ENCODE measurements around the gene SYNJ1. TPM values are rescaled to one million over a fixed set of nuclear protein-coding genes. Genes with fewer than 3 reads are reported as not detected.
A peak's percentile ranks its signal among the peaks of the same experiment; 100 is the strongest.

The SYNJ1 gene
- total RNA-seq, 1 experiment from 2014 or later = 4.2 TPM

DNA sequence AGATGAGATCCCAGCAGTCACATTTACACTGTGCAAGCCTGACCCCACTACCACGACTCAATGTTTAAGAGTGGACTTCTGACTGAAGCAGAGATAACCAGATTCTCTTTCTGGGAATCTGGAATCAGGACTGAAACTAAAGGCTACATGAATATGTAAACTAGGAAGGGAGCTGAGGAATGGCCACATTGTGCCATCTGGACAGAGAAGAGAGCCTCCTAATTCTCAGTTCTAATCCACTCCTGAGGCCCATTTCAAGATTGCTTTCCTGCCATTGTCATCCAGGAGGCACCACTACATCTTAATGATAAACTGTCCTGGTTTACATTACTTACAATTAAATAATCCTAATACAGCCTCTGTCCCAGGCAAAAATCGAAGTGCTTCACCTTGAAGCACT lies 37.2 kb upstream of the SYNJ1 start (continued):
- TF ChIP-seq, protein P1, sequence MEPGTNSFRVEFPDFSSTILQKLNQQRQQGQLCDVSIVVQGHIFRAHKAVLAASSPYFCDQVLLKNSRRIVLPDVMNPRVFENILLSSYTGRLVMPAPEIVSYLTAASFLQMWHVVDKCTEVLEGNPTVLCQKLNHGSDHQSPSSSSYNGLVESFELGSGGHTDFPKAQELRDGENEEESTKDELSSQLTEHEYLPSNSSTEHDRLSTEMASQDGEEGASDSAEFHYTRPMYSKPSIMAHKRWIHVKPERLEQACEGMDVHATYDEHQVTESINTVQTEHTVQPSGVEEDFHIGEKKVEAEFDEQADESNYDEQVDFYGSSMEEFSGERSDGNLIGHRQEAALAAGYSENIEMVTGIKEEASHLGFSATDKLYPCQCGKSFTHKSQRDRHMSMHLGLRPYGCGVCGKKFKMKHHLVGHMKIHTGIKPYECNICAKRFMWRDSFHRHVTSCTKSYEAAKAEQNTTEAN (CRISPR knock-in tag; IDR thresholded peaks at IDR 0.05) = no peak
- TF ChIP-seq, protein P2, sequence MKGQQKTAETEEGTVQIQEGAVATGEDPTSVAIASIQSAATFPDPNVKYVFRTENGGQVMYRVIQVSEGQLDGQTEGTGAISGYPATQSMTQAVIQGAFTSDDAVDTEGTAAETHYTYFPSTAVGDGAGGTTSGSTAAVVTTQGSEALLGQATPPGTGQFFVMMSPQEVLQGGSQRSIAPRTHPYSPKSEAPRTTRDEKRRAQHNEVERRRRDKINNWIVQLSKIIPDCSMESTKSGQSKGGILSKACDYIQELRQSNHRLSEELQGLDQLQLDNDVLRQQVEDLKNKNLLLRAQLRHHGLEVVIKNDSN (CRISPR knock-in tag; IDR thresholded peaks at IDR 0.05) = no peak
- TF ChIP-seq GRHL2 (CRISPR knock-in tag; IDR thresholded peaks at IDR 0.05; ENCODE audit: insufficient replicate concordance, severe bottlenecking) = no peak
- TF ChIP-seq CREM (CRISPR knock-in tag; IDR thresholded peaks at IDR 0.05) = no peak
- TF ChIP-seq NR1H2 (CRISPR knock-in tag; IDR thresholded peaks at IDR 0.05) = no peak

DNA sequence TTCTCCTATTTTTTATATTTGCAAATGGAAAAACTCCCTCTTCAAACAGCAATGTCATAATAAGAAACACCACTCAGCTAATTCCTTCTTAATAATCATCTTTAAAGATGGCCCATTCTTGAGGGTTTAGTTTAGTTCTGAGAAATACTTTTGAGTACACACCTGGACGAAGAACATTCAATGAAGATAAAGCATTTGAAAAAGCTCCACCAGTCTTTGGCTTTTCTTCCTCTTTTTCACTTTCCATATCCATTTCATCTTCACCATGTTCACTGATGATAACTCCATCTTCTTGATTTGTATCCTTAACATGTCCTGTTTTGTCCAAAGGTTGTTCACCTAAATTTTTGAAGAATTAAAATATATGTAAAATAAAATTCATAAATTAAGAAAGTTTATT lies 36.4 kb upstream of the SYNJ1 start:
- TF ChIP-seq GRHL2 (CRISPR knock-in tag; IDR thresholded peaks at IDR 0.05; ENCODE audit: insufficient replicate concordance, severe bottlenecking) (no peak), ZNF317 (CRISPR knock-in tag; IDR thresholded peaks at IDR 0.05; ENCODE audit: borderline replicate concordance, low read depth) (no peak), ZNF423 (CRISPR knock-in tag; IDR thresholded peaks at IDR 0.05) (no peak), ATF1 (CRISPR knock-in tag; IDR thresholded peaks at IDR 0.05) (no peak), ESRRA (CRISPR knock-in tag; IDR thresholded peaks at IDR 0.05; ENCODE audit: borderline replicate concordance) (no peak), FOXJ3 (CRISPR knock-in tag; IDR thresholded peaks at IDR 0.05; ENCODE audit: borderline replicate concordance) (no peak), SP1 (CRISPR knock-in tag; conservative IDR thresholded peaks at IDR 0.05) (no peak), PRRX2 (CRISPR knock-in tag; IDR thresholded peaks at IDR 0.05) (no peak)
- TF ChIP-seq, protein P3, sequence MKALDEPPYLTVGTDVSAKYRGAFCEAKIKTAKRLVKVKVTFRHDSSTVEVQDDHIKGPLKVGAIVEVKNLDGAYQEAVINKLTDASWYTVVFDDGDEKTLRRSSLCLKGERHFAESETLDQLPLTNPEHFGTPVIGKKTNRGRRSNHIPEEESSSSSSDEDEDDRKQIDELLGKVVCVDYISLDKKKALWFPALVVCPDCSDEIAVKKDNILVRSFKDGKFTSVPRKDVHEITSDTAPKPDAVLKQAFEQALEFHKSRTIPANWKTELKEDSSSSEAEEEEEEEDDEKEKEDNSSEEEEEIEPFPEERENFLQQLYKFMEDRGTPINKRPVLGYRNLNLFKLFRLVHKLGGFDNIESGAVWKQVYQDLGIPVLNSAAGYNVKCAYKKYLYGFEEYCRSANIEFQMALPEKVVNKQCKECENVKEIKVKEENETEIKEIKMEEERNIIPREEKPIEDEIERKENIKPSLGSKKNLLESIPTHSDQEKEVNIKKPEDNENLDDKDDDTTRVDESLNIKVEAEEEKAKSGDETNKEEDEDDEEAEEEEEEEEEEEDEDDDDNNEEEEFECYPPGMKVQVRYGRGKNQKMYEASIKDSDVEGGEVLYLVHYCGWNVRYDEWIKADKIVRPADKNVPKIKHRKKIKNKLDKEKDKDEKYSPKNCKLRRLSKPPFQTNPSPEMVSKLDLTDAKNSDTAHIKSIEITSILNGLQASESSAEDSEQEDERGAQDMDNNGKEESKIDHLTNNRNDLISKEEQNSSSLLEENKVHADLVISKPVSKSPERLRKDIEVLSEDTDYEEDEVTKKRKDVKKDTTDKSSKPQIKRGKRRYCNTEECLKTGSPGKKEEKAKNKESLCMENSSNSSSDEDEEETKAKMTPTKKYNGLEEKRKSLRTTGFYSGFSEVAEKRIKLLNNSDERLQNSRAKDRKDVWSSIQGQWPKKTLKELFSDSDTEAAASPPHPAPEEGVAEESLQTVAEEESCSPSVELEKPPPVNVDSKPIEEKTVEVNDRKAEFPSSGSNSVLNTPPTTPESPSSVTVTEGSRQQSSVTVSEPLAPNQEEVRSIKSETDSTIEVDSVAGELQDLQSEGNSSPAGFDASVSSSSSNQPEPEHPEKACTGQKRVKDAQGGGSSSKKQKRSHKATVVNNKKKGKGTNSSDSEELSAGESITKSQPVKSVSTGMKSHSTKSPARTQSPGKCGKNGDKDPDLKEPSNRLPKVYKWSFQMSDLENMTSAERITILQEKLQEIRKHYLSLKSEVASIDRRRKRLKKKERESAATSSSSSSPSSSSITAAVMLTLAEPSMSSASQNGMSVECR (CRISPR knock-in tag; IDR thresholded peaks at IDR 0.05; ENCODE audit: borderline replicate concordance) = no peak
- TF ChIP-seq, protein P4, sequence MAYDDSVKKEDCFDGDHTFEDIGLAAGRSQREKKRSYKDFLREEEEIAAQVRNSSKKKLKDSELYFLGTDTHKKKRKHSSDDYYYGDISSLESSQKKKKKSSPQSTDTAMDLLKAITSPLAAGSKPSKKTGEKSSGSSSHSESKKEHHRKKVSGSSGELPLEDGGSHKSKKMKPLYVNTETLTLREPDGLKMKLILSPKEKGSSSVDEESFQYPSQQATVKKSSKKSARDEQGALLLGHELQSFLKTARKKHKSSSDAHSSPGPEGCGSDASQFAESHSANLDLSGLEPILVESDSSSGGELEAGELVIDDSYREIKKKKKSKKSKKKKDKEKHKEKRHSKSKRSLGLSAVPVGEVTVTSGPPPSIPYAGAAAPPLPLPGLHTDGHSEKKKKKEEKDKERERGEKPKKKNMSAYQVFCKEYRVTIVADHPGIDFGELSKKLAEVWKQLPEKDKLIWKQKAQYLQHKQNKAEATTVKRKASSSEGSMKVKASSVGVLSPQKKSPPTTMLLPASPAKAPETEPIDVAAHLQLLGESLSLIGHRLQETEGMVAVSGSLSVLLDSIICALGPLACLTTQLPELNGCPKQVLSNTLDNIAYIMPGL (CRISPR knock-in tag; IDR thresholded peaks at IDR 0.05) = no peak
- TF ChIP-seq, protein P5, sequence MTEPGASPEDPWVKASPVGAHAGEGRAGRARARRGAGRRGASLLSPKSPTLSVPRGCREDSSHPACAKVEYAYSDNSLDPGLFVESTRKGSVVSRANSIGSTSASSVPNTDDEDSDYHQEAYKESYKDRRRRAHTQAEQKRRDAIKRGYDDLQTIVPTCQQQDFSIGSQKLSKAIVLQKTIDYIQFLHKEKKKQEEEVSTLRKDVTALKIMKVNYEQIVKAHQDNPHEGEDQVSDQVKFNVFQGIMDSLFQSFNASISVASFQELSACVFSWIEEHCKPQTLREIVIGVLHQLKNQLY (CRISPR knock-in tag; IDR thresholded peaks at IDR 0.05) = no peak
- TF ChIP-seq, protein P6, sequence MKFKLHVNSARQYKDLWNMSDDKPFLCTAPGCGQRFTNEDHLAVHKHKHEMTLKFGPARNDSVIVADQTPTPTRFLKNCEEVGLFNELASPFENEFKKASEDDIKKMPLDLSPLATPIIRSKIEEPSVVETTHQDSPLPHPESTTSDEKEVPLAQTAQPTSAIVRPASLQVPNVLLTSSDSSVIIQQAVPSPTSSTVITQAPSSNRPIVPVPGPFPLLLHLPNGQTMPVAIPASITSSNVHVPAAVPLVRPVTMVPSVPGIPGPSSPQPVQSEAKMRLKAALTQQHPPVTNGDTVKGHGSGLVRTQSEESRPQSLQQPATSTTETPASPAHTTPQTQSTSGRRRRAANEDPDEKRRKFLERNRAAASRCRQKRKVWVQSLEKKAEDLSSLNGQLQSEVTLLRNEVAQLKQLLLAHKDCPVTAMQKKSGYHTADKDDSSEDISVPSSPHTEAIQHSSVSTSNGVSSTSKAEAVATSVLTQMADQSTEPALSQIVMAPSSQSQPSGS (CRISPR knock-in tag; IDR thresholded peaks at IDR 0.05; ENCODE audit: borderline replicate concordance, low read depth) = no peak
- H3K27me3 Mint-ChIP-seq (ENCODE audit: low read depth) = no peaks in the 10 kb centered on the region
- no peak overlapping the region for H3K4me3 Mint-ChIP-seq
- no peaks in the 10 kb centered on the region for H3K9me3 Mint-ChIP-seq
- ChIA-PET POLR2A (no interaction called here), CTCF (no interaction called here)
- ATAC-seq = no peak
- peak overlapping the region; percentile 25; the same call in 1 of the 2 replicates for H3K27ac Mint-ChIP-seq
- peaks cover 15% of the 10 kb centered on the region for H3K4me1 Mint-ChIP-seq
- peaks cover 85% of the 10 kb centered on the region for H3K36me3 Mint-ChIP-seq
- no peak for DNase-seq (ENCODE audit: low spot score)
